Measurements from ENCODE around the gene CPXM2. TPM values are rescaled to one million over a fixed set of nuclear protein-coding genes. Genes with fewer than 3 reads are reported as not detected.

The CPXM2 gene
- not detected in 2 replicates for total RNA-seq (2022)
- percentile 4 among the genes with signal in this experiment for Bru-seq, nascent RNA
- percentile 3 among the genes with signal in this experiment for BruChase-seq, experiment 1, labeled RNA remaining after a 6-hour chase
- percentile 4 among the genes with signal in this experiment for BruChase-seq, experiment 2, labeled RNA remaining after a 2-hour chase
- long read RNA-seq, result 0 reads

DNA sequence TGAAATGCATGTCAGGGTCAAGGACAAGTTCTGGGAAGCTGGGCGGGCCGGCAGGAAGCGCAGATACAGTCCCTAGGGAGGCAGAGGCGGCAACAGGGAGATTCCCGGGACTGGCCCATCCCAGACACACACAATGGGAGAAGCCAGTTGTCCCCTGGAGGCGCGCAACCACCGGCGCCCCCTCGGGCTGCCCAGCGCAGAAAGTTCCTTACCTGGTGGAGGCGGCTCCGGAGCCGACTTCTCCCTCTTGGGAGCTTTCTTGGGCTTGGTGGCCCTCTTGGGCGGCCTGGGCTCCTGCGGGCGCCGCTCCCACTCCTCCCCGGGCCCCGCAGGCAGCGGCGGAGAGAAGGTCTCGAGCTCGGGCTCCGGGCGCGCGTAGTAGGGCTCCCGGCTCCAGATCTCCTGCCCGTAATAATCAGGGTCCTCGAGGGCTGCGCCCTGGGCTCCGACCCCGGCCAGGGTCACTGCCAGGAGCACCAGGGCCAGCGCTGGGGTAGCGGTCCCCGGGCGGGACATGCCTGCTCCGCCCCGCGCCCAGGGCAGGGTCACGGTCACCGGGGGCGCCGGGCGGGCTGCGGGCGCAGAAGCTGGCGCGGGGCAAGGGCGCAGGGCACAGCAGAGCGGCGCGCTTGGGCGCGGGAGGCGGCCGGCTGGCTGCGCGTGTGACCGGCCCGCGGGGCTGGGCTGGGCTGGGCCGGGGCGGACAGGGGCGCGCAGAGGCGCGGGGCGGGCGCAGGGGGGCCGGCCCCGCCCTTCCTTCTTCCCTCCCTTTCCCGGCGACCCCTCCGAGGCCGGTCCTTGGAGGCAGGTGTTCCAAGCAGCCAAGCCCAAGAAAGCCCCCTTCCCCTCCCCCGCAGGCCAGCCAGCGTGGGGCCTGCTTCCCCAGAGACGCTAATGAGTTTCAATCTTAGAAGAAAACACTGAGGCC is at the start of gene CPXM2:
Gene CPXM2 (minus strand): TSS at position 664 of the 928 bp plus-strand sequence. CDS start 148 bp downstream, at position 516.
- intact Hi-C loops (cut with micrococcal nuclease; ENCODE audit: unreplicated experiment), result no loop called here
- Mint-ChIP-seq H3K4me3 (ENCODE audit: low read depth, unreplicated experiment) (no peak within 1 kb of the TSS), H3K36me3 (ENCODE audit: insufficient read depth, unreplicated experiment) (no peaks in the 10 kb centered on the region), H3K9me3 (ENCODE audit: low read depth, unreplicated experiment) (no peaks in the 10 kb centered on the region), H3K27me3 (ENCODE audit: unreplicated experiment) (peaks cover 64% of the 10 kb centered on the region), H3K27ac (ENCODE audit: unreplicated experiment) (no peak within 1 kb of the TSS), H3K4me1 (ENCODE audit: low read depth, unreplicated experiment) (no peaks in the 10 kb centered on the region)
- BruUV-seq (replicated peaks), result no TSS peak
- no peak for DNase-seq
- CTCF ChIA-PET, result no interaction called here
- TF ChIP-seq CTCF (IDR thresholded peaks at IDR 0.05; ENCODE audit: unreplicated experiment), result no peak

- H3K27ac Mint-ChIP-seq (ENCODE audit: unreplicated experiment), result no peak overlapping the region
- H3K36me3 Mint-ChIP-seq (ENCODE audit: insufficient read depth, unreplicated experiment), result no peaks in the 10 kb centered on the region
- TF ChIP-seq CTCF (IDR thresholded peaks at IDR 0.05; ENCODE audit: unreplicated experiment), result no peak
- no peaks in the 10 kb centered on the region for H3K4me1 Mint-ChIP-seq (ENCODE audit: low read depth, unreplicated experiment)
- no peak overlapping the region for H3K4me3 Mint-ChIP-seq (ENCODE audit: low read depth, unreplicated experiment)
- no TSS peak for BruUV-seq (replicated peaks)
- peaks cover 2% of the 10 kb centered on the region for H3K9me3 Mint-ChIP-seq (ENCODE audit: low read depth, unreplicated experiment)
- CTCF ChIA-PET, result no interaction called here
- H3K27me3 Mint-ChIP-seq (ENCODE audit: unreplicated experiment), result peaks cover 48% of the 10 kb centered on the region
- no peak for DNase-seq
- intact Hi-C loops (cut with micrococcal nuclease; ENCODE audit: unreplicated experiment), result no loop called here
These were observed 48.0 kb upstream of the CPXM2 start for GRCh38 chr10:123939591-123939990.

DNA sequence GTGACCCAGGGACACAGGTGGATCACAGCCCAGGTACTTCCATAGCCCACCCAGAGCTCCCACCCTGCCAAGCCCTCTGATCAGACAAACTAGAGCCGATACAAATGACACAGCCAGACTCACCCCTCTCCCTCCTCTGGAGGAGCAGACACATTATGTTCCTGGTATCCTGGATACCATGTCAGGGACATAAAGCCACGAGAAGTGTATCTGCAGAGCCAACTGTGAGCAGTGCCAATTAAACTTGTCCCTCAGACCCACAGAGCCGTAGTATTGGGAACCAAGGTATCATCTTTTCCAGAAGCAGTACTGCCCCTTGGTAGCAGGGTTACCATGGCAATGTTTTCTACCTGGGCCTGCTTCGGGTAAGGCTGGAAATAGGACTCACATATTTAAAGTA is 47.3 kb upstream of the CPXM2 start:
- Mint-ChIP-seq H3K27me3 (ENCODE audit: unreplicated experiment) (peaks cover 48% of the 10 kb centered on the region), H3K27ac (ENCODE audit: unreplicated experiment) (no peak overlapping the region), H3K4me1 (ENCODE audit: low read depth, unreplicated experiment) (no peaks in the 10 kb centered on the region), H3K9me3 (ENCODE audit: low read depth, unreplicated experiment) (peaks cover 2% of the 10 kb centered on the region), H3K36me3 (ENCODE audit: insufficient read depth, unreplicated experiment) (no peaks in the 10 kb centered on the region), H3K4me3 (ENCODE audit: low read depth, unreplicated experiment) (no peak overlapping the region)
- TF ChIP-seq CTCF (IDR thresholded peaks at IDR 0.05; ENCODE audit: unreplicated experiment), result no peak
- no TSS peak for BruUV-seq (replicated peaks)
- no peak for DNase-seq
- intact Hi-C loops (cut with micrococcal nuclease; ENCODE audit: unreplicated experiment), result no loop called here
- CTCF ChIA-PET, result no interaction called here

GRCh38 chr10:123936426-123936825 is 44.8 kb upstream of the CPXM2 start:
- no peak for TF ChIP-seq CTCF (IDR thresholded peaks at IDR 0.05; ENCODE audit: unreplicated experiment)
- intact Hi-C loops (cut with micrococcal nuclease; ENCODE audit: unreplicated experiment), result no loop called here
- no peak for DNase-seq
- BruUV-seq (replicated peaks), result no TSS peak
- Mint-ChIP-seq H3K36me3 (ENCODE audit: insufficient read depth, unreplicated experiment) (no peaks in the 10 kb centered on the region), H3K4me3 (ENCODE audit: low read depth, unreplicated experiment) (no peak overlapping the region), H3K27me3 (ENCODE audit: unreplicated experiment) (peaks cover 30% of the 10 kb centered on the region), H3K27ac (ENCODE audit: unreplicated experiment) (no peak overlapping the region), H3K4me1 (ENCODE audit: low read depth, unreplicated experiment) (no peaks in the 10 kb centered on the region), H3K9me3 (ENCODE audit: low read depth, unreplicated experiment) (peaks cover 2% of the 10 kb centered on the region)
- CTCF ChIA-PET, result no interaction called here

Measured in Calu3 (cell line).